Activated T-cell treated with anti-CD3 and anti-CD28 coated beads for 48 hours (primary cell): ENCODE data around the gene MPHOSPH8.
"Not testable (repeated sequence)": the region's sequence is repeated elsewhere in the genome, so short reads cannot be mapped to it uniquely, and the experiment has no call there.

Experiments
- DNase-seq: peaks from one replicate; pipeline ENCODE4 v3.0.0-alpha.2; 2020; ENCODE audit warnings: low read depth

Gene MPHOSPH8

DNA sequence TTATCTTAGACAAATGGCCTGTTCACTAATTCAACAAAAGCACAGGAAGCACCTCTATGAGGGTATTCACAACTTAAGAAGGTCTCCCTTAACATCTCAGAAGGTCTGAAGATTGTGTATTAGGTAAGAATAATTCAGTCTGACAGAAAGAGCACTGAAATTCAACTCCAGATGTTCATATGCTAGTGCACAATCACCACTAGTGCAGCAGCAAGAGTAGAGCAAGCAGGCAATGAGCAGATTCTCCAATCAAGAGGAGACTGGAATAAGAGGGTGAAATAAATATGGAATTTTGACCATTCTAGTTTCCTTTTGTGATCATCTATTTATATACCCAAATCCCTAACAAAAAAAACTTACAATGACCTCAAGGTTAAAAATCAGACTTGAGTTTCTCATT lies 52.0 kb downstream of the MPHOSPH8 start:
- DNase-seq: no peak

DNA sequence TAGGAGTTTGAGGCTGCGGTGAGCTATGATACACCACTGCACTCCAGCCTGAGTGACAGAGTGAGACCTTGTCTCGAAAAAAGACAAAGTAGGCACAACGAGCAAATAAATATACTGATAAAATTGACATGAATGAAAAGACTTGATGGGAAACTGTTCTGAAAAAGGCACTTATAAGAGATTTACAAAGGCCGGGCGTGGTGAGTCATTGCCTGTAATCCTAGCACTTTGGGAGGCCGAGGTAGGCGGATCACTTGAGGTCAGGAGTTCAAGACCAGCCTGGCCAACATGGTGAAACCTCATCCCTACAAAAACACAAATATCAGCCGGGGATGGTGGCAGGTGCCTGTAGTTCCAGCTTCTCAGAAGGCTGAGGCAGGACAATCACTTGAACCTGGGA lies 58.0 kb downstream of the MPHOSPH8 start:
- DNase-seq: not testable (repeated sequence)

DNA sequence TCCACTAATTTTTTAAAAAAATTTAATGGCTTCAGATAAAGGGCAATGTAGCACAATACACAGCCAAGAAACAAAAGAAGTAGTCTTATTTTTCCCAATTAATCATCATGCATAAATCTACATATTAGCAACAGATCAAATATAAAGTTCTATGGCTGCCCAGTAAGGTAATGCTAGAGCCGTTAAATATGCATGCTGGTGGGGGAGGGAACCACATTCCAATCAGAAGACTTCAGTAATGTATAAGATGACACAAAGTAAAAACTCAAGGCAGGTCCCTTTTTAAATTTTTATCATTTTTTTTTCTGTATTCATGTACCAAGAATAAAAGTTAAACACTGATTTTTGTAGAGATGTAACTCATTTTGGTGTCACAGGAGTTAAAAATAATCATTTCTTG lies 62.0 kb downstream of the MPHOSPH8 start:
- no peak for DNase-seq

DNA sequence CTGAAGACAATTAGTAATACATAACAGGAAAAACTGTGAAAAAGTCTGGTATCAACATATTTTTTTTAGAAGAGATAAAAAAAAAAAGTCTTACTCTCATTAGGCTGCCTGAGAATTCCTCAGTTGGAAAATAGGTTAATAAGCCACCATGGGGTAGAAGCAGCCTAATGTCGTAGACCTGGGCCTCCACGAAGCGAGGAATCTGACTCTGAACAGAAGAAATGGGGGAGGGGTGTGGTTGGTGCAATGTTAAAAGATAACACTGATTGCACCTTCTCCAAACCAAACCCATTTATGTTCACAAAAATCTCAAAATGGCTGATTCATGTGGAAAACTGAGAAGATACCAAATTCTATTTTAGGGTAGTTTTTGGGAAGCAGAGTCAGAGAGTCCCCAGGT lies 62.4 kb downstream of the MPHOSPH8 start:
- DNase-seq: no peak

DNA sequence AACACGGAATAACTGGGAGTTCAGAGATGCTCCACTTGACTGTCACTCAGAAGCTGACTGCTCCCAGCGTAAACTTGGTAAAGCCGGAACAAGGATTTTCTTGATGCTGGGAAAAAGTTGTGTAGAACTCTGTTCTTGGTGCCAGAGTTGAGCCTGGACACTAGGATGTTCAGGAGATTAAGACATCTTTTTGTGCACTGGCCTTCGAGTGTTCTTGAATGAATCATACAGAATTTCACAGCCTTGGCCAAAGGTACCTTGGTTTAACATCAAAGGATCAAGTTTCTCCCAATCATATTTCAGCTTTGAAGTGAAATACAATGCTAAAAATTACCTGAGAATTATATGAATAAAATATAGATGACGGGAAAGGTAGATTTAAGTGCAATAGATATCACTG lies 67.5 kb downstream of the MPHOSPH8 start:
- not testable (repeated sequence) for DNase-seq

DNA sequence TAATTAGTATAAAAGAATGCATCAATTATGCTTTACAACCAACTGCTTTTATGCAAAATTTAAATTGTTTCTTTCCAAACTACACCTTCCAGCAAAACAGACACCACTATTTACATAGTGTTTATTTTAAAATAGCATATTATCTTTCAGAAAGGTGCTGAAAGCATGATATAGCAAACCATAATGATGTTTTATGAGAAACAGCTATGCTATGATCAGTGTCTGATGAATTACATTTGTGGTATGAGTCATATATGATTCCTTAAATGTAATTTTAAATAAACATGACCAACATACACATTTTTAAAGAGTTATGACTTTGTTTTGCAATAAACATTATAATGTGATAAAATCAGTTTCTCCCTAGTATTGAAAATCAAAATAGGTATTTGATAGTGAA lies 68.2 kb downstream of the MPHOSPH8 start:
- DNase-seq: not testable (repeated sequence)

DNA sequence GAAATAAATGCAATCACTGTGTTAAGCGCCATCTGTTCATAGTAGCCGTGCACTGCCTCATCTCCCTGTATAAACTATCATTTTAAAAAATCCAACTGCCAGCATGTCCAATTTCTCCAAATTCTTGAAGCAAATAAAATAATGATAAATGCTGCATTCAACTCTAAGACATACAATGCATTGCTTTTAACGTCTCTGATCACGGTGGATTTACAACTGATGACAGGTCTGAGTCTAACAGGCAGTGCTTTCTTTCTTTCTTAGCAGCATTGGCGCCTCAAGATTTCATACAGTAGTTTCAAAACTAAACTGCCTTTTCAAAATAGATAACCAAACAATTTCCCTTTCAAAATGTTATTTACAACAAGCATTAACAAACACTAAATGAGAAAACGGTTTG lies 70.8 kb downstream of the MPHOSPH8 start:
- not testable (repeated sequence) for DNase-seq

DNA sequence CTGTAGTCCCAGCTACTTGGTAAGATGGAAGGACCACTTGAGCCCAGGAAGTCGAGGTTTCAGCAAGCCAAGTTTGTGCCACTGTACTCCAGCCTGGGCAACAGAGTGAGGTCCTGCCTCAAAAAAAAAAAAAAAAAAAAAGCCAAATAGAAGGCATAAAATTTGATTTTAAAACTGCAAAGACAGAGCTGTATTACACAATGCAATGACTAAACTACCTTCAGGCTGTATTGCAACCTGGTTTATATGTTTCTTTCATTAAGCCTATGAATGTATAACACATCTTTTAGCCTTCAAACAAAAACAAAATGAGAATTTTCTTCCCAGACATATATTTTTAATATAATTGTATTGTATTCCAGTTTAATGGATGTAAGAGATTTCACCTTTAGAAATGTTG lies 75.6 kb downstream of the MPHOSPH8 start:
- not testable (repeated sequence) for DNase-seq

DNA sequence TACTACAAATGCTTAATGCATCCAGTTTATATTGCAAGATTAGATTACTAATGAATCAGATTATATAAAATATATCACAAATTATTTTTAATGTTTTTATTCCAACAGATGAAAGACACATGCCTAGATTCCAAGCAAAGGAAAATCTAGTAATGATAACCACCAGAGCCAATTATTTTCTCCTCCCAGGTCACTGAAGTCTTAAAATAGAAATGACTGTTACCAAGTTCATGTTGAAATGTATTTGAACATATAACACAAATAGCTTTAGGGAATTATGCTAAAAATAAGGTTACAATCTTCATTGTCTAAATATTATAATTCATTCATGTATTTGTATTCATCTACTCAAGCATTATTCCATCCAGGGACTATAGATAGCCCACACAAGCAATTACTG lies 76.3 kb downstream of the MPHOSPH8 start:
- DNase-seq: not testable (repeated sequence)

DNA sequence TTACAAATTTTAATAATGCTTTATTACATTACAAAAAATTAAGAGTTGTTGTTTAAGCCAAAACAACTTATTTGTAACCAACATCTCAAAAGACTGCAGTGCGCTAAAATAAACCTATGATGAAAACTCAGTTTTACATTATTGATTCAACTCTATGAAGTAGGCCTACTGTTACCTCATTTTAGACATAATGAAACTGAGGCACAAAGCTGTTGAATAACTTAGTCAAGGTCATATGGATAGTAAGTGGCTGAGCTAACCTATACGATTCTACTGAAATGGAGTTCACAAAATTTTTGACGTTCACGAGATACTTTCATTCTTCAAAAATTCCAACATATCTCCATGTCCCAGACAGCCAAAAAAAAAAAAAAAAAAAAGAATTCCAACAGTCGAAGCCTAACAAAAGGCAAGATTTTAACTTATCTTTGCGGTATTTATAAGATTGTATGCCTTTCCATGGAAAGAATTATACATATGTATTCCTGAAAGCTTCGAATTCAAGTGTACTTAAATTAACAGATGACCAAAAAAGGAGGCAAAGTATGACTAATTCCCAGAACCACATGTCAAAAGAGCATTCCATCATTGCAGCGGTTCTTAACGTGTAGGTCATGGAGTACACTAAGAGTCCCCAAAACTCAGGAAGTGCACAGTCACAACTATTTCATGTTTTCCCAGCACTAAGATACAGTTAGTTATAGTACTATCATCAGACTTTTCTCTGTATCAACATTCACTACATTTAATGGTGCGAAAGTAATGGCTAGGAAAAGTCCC lies 79.9 kb downstream of the MPHOSPH8 start:
- no peak for DNase-seq

DNA sequence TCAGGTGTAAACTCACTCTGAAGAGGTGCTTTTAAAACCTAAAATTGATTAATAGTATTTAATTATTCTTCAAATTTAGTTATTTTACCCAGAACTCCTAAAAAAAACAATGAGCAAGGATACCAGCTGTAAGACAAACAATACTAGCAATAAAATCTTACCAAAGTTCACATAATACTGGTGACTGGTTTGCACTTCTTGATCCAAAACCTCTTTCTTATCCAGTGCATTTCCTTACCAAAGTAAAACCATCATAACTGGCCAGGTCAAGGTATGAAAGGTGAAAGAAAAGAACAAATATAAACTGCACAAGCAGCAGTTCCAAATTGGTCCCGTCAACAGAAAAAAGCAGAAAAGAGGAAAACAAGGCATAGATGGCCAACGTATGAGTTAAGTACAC lies 86.6 kb downstream of the MPHOSPH8 start:
- DNase-seq: no peak
